Upper lobe of left lung (tissue), 4 donors: ENCODE results near the gene CLSTN2.

Source experiments
- EP300 ChIP-seq, 4 donors: sonication (generic); formaldehyde crosslinking; IDR thresholded peaks; one replicate each; pipeline ENCODE4 v1.5.1; 2017; ENCODE audit warnings: antibody characterized with exemption in 4 of 4, control low read depth in 2 of 4
- TF ChIP-seq, protein P1 (sequence below), 6 experiments: fragments of 450-650 bp in 4 of 6; fragments of 200-600 bp in 2 of 6; sonication (generic) in 2 of 6; IDR thresholded peaks; one replicate each; pipeline ENCODE4 v1.5.1; 2016 to 2019; ENCODE audit warnings: antibody characterized with exemption in 6 of 6

DNA sequence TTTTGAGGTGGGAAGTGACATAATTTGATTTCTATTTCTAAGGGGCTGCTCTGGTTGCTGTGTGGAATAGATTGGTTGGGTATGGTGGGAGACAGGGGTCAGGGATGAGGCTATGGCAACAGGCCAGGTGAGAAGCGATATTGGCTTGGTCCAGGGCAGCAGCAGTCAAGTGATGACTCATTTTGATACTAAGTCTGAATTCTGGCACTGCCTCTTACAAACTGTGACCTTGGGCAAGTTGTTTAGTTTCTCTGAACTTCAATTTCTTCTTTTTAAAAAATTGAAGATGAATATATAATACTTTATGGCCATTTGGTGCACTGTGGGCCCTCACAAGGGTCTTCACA, 40.4 kb upstream of the CLSTN2 start:
- TF ChIP-seq, protein P1, sequence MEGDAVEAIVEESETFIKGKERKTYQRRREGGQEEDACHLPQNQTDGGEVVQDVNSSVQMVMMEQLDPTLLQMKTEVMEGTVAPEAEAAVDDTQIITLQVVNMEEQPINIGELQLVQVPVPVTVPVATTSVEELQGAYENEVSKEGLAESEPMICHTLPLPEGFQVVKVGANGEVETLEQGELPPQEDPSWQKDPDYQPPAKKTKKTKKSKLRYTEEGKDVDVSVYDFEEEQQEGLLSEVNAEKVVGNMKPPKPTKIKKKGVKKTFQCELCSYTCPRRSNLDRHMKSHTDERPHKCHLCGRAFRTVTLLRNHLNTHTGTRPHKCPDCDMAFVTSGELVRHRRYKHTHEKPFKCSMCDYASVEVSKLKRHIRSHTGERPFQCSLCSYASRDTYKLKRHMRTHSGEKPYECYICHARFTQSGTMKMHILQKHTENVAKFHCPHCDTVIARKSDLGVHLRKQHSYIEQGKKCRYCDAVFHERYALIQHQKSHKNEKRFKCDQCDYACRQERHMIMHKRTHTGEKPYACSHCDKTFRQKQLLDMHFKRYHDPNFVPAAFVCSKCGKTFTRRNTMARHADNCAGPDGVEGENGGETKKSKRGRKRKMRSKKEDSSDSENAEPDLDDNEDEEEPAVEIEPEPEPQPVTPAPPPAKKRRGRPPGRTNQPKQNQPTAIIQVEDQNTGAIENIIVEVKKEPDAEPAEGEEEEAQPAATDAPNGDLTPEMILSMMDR (IDR thresholded peaks at IDR 0.05) = no peak
- no peak for TF ChIP-seq EP300 (IDR thresholded peaks at IDR 0.05)
